Mucosa of descending colon (tissue), 3 donors: ENCODE measurements around the gene ROBO1. TPM values are rescaled to one million over a fixed set of nuclear protein-coding genes. Genes with fewer than 3 reads are reported as not detected.

ENCODE experiments used
- ATAC-seq: fragments of 200-7000 bp; cut with Tn5 transposase; one replicate; pipeline ENCODE4 v1.9.1; 2020; ENCODE audit warnings: mild to moderate bottlenecking, moderate library complexity
- DNase-seq, 3 donors: peaks; one replicate each; pipeline ENCODE4 v3.0.0-alpha.2; 2020
- H3K36me3 ChIP-seq: fragments of 200-600 bp; one replicate; pipeline ENCODE4 v1.8.0; 2021; ENCODE audit warnings: low read depth, mild to moderate bottlenecking
- H3K4me1 ChIP-seq: fragments of 200-600 bp; one replicate; pipeline ENCODE4 v1.8.0; 2021; ENCODE audit warnings: low read depth, mild to moderate bottlenecking
- H3K4me3 ChIP-seq: fragments of 200-600 bp; one replicate; pipeline ENCODE4 v1.8.0; 2021; ENCODE audit warnings: mild to moderate bottlenecking
- H3K9me3 ChIP-seq: fragments of 200-600 bp; one replicate; pipeline ENCODE4 v1.8.0; 2021; ENCODE audit warnings: mild to moderate bottlenecking
- intact Hi-C, 2 donors: fragments of 100-400 bp; cut with DNase I in 1 of 2; cut with micrococcal nuclease in 1 of 2; formaldehyde crosslinking; loops; one replicate each; pipeline versions ENCODE4 v1.11.0 to v1.11.1; 2022; cut with DNase I, micrococcal nuclease
- total RNA-seq, 3 donors: library from RNA; stranded (reverse); fragmentation: NEBNext Ultra II Directional in 2 of 3; extraction: Animal tissue kit (Norgen Biotek cat#: 25700) in 2 of 3; gene quantifications; one replicate each; pipeline versions ENCODE4 v1.2.1 to v1.2.4, GENCODE V29; 2021 to 2023
- TF ChIP-seq, protein P1 (sequence below): fragments of 200-600 bp; IDR thresholded peaks from one replicate; pipeline ENCODE4 v1.8.0; 2022; ENCODE audit warnings: antibody characterized with exemption, mild to moderate bottlenecking
- donor health status: DM: no; HTN: no; CAD: no; lungs with moderate emphysema.
- donor health status: DM: no; HTN: no; CAD: no.
- donor health status: DM: no; HTN: yes; CAD: no.

ROBO1 gene
- total RNA-seq, 3 donors from 2014 or later: 4.3 to 22.7 (median 10.1) TPM

DNA sequence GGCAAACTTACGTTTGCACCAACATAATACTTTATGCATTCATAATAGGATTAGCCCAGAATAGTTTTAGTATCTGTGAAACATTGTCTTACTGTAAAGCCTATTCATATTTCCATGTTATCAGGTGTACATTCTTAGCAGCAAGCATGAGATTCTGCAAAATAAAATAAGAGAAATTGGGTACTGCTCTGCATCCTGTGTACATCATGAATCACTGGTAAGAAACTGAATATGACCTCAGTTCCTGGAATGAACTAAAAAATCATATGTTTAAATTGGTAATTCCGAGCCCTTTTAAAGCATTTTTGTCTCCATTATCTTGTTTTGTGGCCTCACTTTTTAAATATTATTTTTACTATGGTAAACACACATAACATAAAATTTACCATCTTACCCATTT, 605.1 kb downstream of the ROBO1 start:
- no peaks in the 10 kb centered on the region for H3K36me3 ChIP-seq
- no peak for DNase-seq
- TF ChIP-seq, protein P1, sequence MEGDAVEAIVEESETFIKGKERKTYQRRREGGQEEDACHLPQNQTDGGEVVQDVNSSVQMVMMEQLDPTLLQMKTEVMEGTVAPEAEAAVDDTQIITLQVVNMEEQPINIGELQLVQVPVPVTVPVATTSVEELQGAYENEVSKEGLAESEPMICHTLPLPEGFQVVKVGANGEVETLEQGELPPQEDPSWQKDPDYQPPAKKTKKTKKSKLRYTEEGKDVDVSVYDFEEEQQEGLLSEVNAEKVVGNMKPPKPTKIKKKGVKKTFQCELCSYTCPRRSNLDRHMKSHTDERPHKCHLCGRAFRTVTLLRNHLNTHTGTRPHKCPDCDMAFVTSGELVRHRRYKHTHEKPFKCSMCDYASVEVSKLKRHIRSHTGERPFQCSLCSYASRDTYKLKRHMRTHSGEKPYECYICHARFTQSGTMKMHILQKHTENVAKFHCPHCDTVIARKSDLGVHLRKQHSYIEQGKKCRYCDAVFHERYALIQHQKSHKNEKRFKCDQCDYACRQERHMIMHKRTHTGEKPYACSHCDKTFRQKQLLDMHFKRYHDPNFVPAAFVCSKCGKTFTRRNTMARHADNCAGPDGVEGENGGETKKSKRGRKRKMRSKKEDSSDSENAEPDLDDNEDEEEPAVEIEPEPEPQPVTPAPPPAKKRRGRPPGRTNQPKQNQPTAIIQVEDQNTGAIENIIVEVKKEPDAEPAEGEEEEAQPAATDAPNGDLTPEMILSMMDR: no peak
- no peak overlapping the region for H3K4me3 ChIP-seq
- intact Hi-C loops: no loop called here
- H3K4me1 ChIP-seq: no peaks in the 10 kb centered on the region
- H3K9me3 ChIP-seq: no peaks in the 10 kb centered on the region
- ATAC-seq: no peak

DNA sequence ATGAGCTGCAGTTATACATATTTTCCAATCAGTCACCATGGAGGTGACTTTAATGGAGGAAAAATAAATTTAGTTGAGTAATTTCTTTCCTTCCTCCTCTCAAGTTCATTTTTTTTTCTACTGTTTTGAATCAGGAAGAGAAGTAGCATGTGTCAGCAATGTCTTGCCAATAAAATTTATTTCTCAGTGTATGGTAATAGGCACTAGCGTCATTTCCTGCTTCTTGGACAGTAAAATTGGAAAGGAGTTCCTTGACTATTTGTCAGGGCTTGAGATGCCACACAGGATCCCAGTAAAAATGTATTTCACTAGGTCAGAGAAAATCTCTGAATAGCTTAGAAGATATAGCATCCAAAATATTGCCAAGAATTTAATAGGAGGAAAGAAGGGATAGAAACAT, 605.9 kb downstream of the ROBO1 start:
- Histone ChIP-seq H3K36me3 (no peaks in the 10 kb centered on the region), H3K4me3 (no peak overlapping the region), H3K4me1 (no peaks in the 10 kb centered on the region), H3K9me3 (no peaks in the 10 kb centered on the region)
- TF ChIP-seq, protein P1: no peak
- intact Hi-C loops: no loop called here
- ATAC-seq: no peak
- DNase-seq: no peak

DNA sequence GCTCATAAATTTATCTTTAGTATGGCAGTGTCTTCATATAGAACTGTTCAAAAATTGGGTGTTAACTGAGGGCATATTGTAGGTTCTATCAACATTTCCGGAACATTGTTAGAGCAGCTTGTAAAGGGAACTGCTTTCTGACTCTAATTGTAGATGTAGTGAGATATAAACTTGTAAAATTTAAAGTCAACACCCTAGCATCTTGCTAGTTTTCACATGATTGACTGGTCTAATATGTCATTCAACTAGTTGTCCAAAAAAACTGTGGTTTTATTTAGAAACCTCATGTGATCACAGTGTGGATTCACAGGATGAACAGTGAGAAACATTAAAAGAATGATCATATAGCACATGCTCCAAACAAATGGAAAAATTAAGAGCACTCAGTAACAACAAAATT, 607.4 kb downstream of the ROBO1 start:
- Histone ChIP-seq H3K4me1 (no peaks in the 10 kb centered on the region), H3K9me3 (no peaks in the 10 kb centered on the region), H3K36me3 (no peaks in the 10 kb centered on the region), H3K4me3 (no peak overlapping the region)
- intact Hi-C loops: no loop called here
- ATAC-seq: no peak
- DNase-seq: no peak
- TF ChIP-seq, protein P1: no peak

DNA sequence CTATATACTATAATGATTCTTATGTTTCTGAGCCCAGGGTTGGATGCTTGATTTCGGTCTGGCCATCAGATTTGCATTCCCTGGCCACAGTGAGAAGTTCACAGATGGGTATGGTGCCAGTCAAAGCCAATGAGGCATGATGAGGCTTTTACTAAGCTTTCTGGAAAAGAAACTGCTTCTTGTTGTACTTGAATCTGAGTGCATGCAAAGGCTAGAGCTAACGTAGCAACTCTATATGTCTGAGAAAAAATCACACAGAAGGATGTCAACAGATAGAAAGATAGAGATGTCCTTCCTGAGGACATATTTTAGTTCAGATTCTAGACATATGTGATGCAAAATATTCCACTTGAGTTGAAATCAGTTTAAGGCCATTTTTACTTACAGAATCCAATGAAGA, 608.1 kb downstream of the ROBO1 start:
- no peak overlapping the region for H3K4me3 ChIP-seq
- DNase-seq (no peak), ATAC-seq (no peak)
- intact Hi-C loops: no loop called here
- no peaks in the 10 kb centered on the region for H3K4me1 ChIP-seq
- H3K9me3 ChIP-seq: no peaks in the 10 kb centered on the region
- H3K36me3 ChIP-seq: no peaks in the 10 kb centered on the region
- TF ChIP-seq, protein P1: no peak

DNA sequence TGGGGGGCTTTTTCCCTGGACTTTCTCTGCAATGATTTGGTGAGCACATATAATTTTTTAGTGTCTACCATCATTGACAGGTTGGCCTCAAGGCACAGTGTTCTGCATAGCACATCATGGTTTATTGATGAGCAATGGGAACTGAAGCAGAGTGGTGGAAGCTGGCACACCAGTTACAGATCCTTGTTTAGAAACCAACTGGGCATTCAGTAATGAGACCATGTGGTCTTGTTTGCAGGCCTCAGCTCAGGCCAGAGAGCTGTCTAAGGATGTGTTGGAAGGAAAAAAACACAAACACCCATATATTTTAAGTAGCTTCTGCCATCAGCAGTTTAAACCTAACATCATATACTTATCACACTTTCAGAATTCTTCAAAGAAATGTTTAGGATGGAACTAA, 610.6 kb downstream of the ROBO1 start:
- Histone ChIP-seq H3K9me3 (no peaks in the 10 kb centered on the region), H3K4me3 (no peak overlapping the region), H3K4me1 (no peaks in the 10 kb centered on the region), H3K36me3 (no peaks in the 10 kb centered on the region)
- intact Hi-C loops: no loop called here
- ATAC-seq: no peak
- DNase-seq: no peak
- TF ChIP-seq, protein P1: no peak

DNA sequence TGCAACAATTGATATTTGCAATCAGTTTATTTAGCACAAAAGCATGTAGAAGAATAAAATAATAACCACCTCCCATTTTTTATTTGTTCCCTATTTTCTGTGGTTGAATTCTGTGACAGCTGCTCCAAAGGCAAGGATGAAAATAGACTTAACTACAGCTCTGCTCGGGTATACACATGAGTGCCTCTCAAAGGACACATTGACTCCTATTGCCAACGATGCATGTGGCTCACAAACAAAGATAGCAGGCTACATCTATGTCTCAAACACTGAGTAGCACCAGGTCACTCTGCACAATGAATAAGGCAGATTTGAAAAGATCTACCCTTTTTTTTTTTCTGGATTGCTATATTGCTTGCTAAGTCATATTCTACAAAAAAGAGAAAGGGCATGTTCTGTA, 612.9 kb downstream of the ROBO1 start:
- no peak for DNase-seq

More for the DNA sequence above, 612.9 kb downstream of the ROBO1 start:
- intact Hi-C loops: no loop called here
- Histone ChIP-seq H3K4me3 (no peak overlapping the region), H3K9me3 (no peaks in the 10 kb centered on the region), H3K36me3 (no peaks in the 10 kb centered on the region), H3K4me1 (no peaks in the 10 kb centered on the region)
- TF ChIP-seq, protein P1: no peak
- ATAC-seq: no peak
